Measurements from ENCODE around the gene BTF3.
A peak's percentile ranks its signal among the peaks of the same experiment; 100 is the strongest.
"Not testable (repeated sequence)": the region's sequence is repeated elsewhere in the genome, so short reads cannot be mapped to it uniquely, and the experiment has no call there.

Gene BTF3

GRCh38 chr5:73486119-73486899 lies 11.9 kb upstream of the BTF3 start:
- DNase-seq (ENCODE audit: low read depth in 2 of 2) = no peak

- not testable (repeated sequence) for DNase-seq (ENCODE audit: low read depth in 2 of 2)
Measured at GRCh38 chr5:73487257-73487656, 11.0 kb upstream of the BTF3 start.

- no peak for DNase-seq (ENCODE audit: low read depth in 2 of 2)
Measured at GRCh38 chr5:73487815-73488214, 10.4 kb upstream of the BTF3 start.

- DNase-seq (ENCODE audit: low read depth in 2 of 2) = no peak
Measured at GRCh38 chr5:73488806-73489205, 9.4 kb upstream of the BTF3 start.

GRCh38 chr5:73490088-73490487 lies 8.2 kb upstream of the BTF3 start:
- DNase-seq (ENCODE audit: low read depth in 2 of 2) = no peak

GRCh38 chr5:73491155-73491554 lies 7.1 kb upstream of the BTF3 start:
- no peak for DNase-seq (ENCODE audit: low read depth in 2 of 2)

- DNase-seq (ENCODE audit: low read depth in 2 of 2) = no peak
Measured at GRCh38 chr5:73493421-73493820, 4.8 kb upstream of the BTF3 start.

GRCh38 chr5:73494721-73495120 lies 3.5 kb upstream of the BTF3 start:
- DNase-seq (ENCODE audit: low read depth in 2 of 2) = no peak

GRCh38 chr5:73495772-73496335 lies 2.4 kb upstream of the BTF3 start:
- DNase-seq (ENCODE audit: low read depth in 2 of 2) = no peak

- DNase-seq (ENCODE audit: low read depth in 2 of 2) = no peak
Measured at GRCh38 chr5:73496984-73497457, 1.2 kb upstream of the BTF3 start.

- no peak for DNase-seq (ENCODE audit: low read depth in 2 of 2)
Measured at GRCh38 chr5:73497497-73498056, 665 bp upstream of the BTF3 start.

GRCh38 chr5:73499187-73499586 lies 945 bp downstream of the BTF3 start:
- DNase-seq (ENCODE audit: low read depth in 2 of 2) = no peak

- no peak for DNase-seq (ENCODE audit: low read depth in 2 of 2)
Measured at GRCh38 chr5:73499756-73500155, 1.5 kb downstream of the BTF3 start.

GRCh38 chr5:73501406-73501805 lies 3.2 kb downstream of the BTF3 start:
- no peak for DNase-seq (ENCODE audit: low read depth in 2 of 2)

- no peak for DNase-seq (ENCODE audit: low read depth in 2 of 2)
Measured at GRCh38 chr5:73506459-73506955, 8.3 kb downstream of the BTF3 start.

- no peak for DNase-seq (ENCODE audit: low read depth in 2 of 2)
Measured at GRCh38 chr5:73507062-73507461, 8.8 kb downstream of the BTF3 start.

GRCh38 chr5:73508521-73508920 lies 10.3 kb downstream of the BTF3 start:
- DNase-seq (ENCODE audit: low read depth in 2 of 2) = not testable (repeated sequence)

GRCh38 chr5:73513996-73514395 lies 15.8 kb downstream of the BTF3 start:
- DNase-seq (ENCODE audit: low read depth in 2 of 2) = no peak

- no peak for DNase-seq (ENCODE audit: low read depth in 2 of 2)
Measured at GRCh38 chr5:73514418-73514817, 16.2 kb downstream of the BTF3 start.

GRCh38 chr5:73515232-73515631 lies 17.0 kb downstream of the BTF3 start:
- no peak for DNase-seq (ENCODE audit: low read depth in 2 of 2)

- peak; percentile 27 to 38 for DNase-seq (ENCODE audit: low read depth in 2 of 2)
Measured at GRCh38 chr5:73519531-73520283, 21.5 kb downstream of the BTF3 start.

- DNase-seq (ENCODE audit: low read depth in 2 of 2) = no peak
Measured at GRCh38 chr5:73522989-73523388, 24.7 kb downstream of the BTF3 start.

All from stimulated activated CD8-positive, alpha-beta memory T cell treated with anti-CD3 and anti-CD28 coated beads, Interleukin-2, amount 100 ng/mL, for 1 hour (primary cell).